HK-2 (cell line): ENCODE measurements around the gene RNF212B.

Source experiments
- DNase-seq: peaks from one replicate; pipeline ENCODE4 v3.0.0-alpha.2; 2018; ENCODE audit not compliant: unreplicated experiment

The RNF212B gene

DNA sequence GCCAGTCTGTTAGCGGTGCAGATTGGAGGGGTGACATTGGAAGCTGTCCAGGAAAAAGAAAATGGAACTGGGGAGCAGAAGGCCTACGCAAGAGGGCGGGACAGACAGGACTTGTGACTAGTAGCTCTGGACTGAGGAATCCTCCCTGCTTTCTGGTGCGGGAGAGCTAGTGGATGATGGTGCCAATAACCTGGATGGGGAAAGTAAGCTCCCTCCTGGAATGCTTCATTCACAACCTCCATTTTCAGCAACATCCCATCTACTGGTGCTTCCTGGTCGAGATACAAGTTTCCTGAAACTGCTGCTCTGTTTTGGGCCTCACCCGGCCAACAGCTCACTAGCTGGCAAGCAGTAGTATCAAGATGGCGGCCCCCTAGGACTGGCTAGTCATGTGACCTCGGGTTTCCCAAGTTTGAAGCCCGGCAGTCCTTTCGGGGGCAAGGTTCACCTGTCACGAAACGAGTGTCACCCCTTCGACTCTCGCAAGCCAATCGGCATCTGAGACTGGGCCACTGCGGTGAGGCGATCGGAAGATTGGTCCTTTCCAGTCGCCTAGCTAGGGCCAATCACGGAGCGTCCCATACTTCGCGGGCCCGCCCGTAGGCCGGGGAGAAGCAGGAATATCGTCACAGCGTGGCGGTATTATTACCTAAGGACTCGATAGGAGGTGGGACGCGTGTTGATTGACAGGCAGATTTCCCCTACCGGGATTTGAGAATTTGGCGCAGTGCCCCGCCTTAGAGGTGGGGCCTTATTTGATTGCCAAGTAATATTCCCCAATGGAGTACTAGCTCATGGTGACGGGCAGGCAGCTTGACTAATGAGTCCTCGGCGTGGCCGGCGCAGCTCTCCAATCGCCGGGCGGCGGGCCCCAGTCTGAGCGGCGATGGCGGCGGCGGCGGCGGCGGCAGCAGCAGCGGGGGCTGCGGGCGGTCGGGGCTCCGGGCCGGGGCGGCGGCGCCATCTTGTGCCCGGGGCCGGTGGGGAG, 83.1 kb downstream of the RNF212B start, which contains the start of gene PABPN1:
PABPN1 (plus strand) TSS at position 874 of the 988 bp plus-strand sequence; CDS start at position 887, 13 bp downstream.
- DNase-seq: peak; percentile 98

DNA sequence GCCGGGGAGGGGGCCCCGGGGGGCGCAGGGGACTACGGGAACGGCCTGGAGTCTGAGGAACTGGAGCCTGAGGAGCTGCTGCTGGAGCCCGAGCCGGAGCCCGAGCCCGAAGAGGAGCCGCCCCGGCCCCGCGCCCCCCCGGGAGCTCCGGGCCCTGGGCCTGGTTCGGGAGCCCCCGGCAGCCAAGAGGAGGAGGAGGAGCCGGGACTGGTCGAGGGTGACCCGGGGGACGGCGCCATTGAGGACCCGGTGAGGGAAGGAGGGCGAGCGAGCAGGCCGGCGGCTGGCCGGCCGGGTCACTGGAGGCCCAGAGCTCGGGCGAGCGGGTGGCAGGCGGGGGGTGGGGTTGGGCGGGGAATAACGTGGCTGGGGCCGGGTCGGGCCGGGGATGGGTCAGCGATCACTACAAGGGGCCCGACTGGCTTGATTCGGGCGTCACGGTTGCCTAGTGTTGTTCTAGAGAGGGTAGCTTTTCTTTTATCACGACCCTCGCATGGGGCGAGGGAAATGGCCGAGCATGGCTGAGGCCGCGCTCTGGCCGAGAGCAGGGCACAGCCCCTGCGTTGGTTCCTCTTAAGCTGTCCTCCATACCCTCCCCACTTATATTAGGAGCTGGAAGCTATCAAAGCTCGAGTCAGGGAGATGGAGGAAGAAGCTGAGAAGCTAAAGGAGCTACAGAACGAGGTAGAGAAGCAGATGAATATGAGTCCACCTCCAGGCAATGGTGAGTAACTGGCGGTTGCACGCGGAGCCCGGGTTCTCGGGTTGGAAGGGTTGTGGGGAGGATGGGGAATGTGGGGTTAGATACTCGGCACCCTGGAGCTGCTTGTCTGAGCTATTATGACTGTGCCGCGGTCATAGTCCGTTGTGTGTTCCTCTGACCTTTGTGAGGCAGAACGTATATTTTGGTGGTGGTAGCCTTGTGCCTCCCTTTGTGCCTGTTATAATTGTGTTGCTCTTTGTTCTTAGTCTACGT, 84.1 kb downstream of the RNF212B start:
- DNase-seq: peak; percentile 67
